ENCODE results near the gene ZCCHC9. TPM values are rescaled to one million over a fixed set of nuclear protein-coding genes. Genes with fewer than 3 reads are reported as not detected.

ZCCHC9 gene, protein sequence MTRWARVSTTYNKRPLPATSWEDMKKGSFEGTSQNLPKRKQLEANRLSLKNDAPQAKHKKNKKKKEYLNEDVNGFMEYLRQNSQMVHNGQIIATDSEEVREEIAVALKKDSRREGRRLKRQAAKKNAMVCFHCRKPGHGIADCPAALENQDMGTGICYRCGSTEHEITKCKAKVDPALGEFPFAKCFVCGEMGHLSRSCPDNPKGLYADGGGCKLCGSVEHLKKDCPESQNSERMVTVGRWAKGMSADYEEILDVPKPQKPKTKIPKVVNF
- total RNA-seq (2012; rRNA removed) (24.6 and 41.1 TPM in 2 replicates), polyA plus RNA-seq (2012; rRNA removed) (16.9 and 20.4 TPM in 2 replicates), Bru-seq, nascent RNA (percentile 87 among the genes with signal in this experiment), BruChase-seq, experiment 1, labeled RNA remaining after a 6-hour chase (percentile 84 among the genes with signal in this experiment), BruChase-seq, experiment 2, labeled RNA remaining after a 2-hour chase (percentile 84 among the genes with signal in this experiment)
- polyA plus RNA-seq (2012; cell fraction: cytosol; rRNA removed) = 2.6 and 2.9 TPM in 2 replicates
- polyA plus RNA-seq (2012; cell fraction: nucleus; rRNA removed; ENCODE audit: low replicate concordance) = 5.7 and 21.7 TPM in 2 replicates
- long read RNA-seq, full-length matches to known transcripts = 18 of 25 reads
- long read RNA-seq, partial matches to known transcripts = 2 of 25 reads
- long read RNA-seq, other reads (novel, unspliced or antisense) = 5 of 25 reads

GRCh38 chr5:81301271-81302015, at the start of gene ZCCHC9:
Gene ZCCHC9, plus strand, starts transcription at chr5:81301587. Its CDS starts 3,171 bp downstream, at chr5:81304758.
- intact Hi-C loops (cut with micrococcal nuclease) (loop anchor here (1.0 to 10.0 kb wide), 5 partner anchors 119 to 866 kb away; partner anchors contain the start of gene SSBP2), dilution Hi-C loops (cut with HindIII; ENCODE audit: low sequenced_read_pairs, unreplicated experiment) (no loop called here), in situ Hi-C loops (cut with MboI; ENCODE audit: low sequenced_read_pairs) (no loop called here)
- H3K9me1 ChIP-seq (ENCODE audit: insufficient read depth, low read length) = peaks cover 3% of the 10 kb centered on the region; the same call in 1 of the 2 replicates
- H2BK15ac ChIP-seq (ENCODE audit: low read depth, low read length) = peak within 1 kb of the TSS; percentile 85; the same call in 2 of the 3 replicates
- peak within 1 kb of the TSS; percentile 93 for H4K5ac ChIP-seq (ENCODE audit: low read depth, low read length)
- peak within 1 kb of the TSS; percentile 94 for H4K91ac ChIP-seq (ENCODE audit: insufficient read depth, low read depth, low read length)
- H3K18ac ChIP-seq (ENCODE audit: low read depth, low read length) = peak within 1 kb of the TSS; percentile 78
- H2AK9ac ChIP-seq (replicated peaks; ENCODE audit: low read depth, low read length, poor library complexity) = peak within 1 kb of the TSS; percentile 98
- H3K9ac ChIP-seq (ENCODE audit: low read depth, low read length) = peak within 1 kb of the TSS; percentile 95
- no peaks in the 10 kb centered on the region for H3K27me3 ChIP-seq (ENCODE audit: control insufficient read depth, insufficient read depth, low read length)
- peak within 1 kb of the TSS; percentile 91 for H3K27ac ChIP-seq (ENCODE audit: insufficient read depth, low read length)
- WGBS, 2 experiments (ENCODE audit: extremely low coverage in 2 of 2, insufficient read length in 1 of 2) = 0% methylated on average over 23 of the region's 54 CpGs; no CpG with 5 or more reads in 1 of the 2 experiments
- no TSS peak for BruUV-seq (replicated peaks)
- peaks cover 14 to 58% of the 10 kb centered on the region in 2 experiments for H3K79me1 ChIP-seq (ENCODE audit: low read depth in 1 of 2, low read length in 2 of 2)
- H2AK5ac ChIP-seq (ENCODE audit: low read depth, low read length) = peak within 1 kb of the TSS; percentile 82
- peak within 1 kb of the TSS; percentile 94 for H2BK120ac ChIP-seq (ENCODE audit: low read depth, low read length)
- H3K4me2 ChIP-seq (ENCODE audit: low read depth, low read length) = peak within 1 kb of the TSS; percentile 77
- peak within 1 kb of the TSS; percentile 66 to 100 for H4K8ac ChIP-seq (ENCODE audit: low read depth in 2 of 2, low read length in 2 of 2)
- no peaks in the 10 kb centered on the region for H4K20me1 ChIP-seq (ENCODE audit: insufficient read depth, low read length)
- H3K14ac ChIP-seq (replicated peaks; ENCODE audit: low read depth, low read length) = peak within 1 kb of the TSS; percentile 99
- peaks cover 4% of the 10 kb centered on the region for H3K4me1 ChIP-seq (ENCODE audit: control insufficient read depth, insufficient read depth, low read length)
- ATAC-seq (ENCODE audit: low read depth) (peak; percentile 87), DNase-seq (peak; percentile 96)
- H3K36me3 ChIP-seq (ENCODE audit: control insufficient read depth, insufficient read depth, low read length) = peaks cover 2% of the 10 kb centered on the region
- peak within 1 kb of the TSS; percentile 98 for H2BK5ac ChIP-seq (ENCODE audit: low read depth, low read length, poor library complexity, severe bottlenecking)
- POLR2A ChIA-PET (ENCODE audit: unreplicated experiment) = interaction anchor here (0.7 kb wide), 1 partner anchor 10 kb away, joined by 3 read pairs; no protein-coding TSS in a partner anchor
- H3K4me3 ChIP-seq (ENCODE audit: insufficient read depth, low read depth, low read length) = peak within 1 kb of the TSS; percentile 61
- H3K23ac ChIP-seq (ENCODE audit: low read depth, low read length) = peak within 1 kb of the TSS; percentile 99
- H2BK20ac ChIP-seq (ENCODE audit: low read depth, low read length) = peak within 1 kb of the TSS; percentile 78; the same call in 1 of the 2 replicates
- CTCF ChIA-PET = no interaction called here
- H3K56ac ChIP-seq (ENCODE audit: extremely low read depth, insufficient read depth, low read length) = peak within 1 kb of the TSS; percentile 96
- peak within 1 kb of the TSS; percentile 98 for H3K4ac ChIP-seq (ENCODE audit: low read depth, low read length)
- no peaks in the 10 kb centered on the region for H3K9me3 ChIP-seq (ENCODE audit: control insufficient read depth, insufficient read depth, low read length)
- TF ChIP-seq MXI1 (IDR thresholded peaks at IDR 0.05; ENCODE audit: borderline replicate concordance, low read depth, low read length) (0 out of 2 replicates have a peak, but pooled peaks have one; percentile 51), POLR2A (IDR thresholded peaks at IDR 0.05; ENCODE audit: low read depth, low read length) (peak; percentile 94), MAZ (IDR thresholded peaks at IDR 0.05; ENCODE audit: borderline replicate concordance, low read depth, low read length) (peak; percentile 28; the same call in 1 of the 2 replicates), MAFK (IDR thresholded peaks at IDR 0.05; ENCODE audit: low read depth, low read length) (no peak)
- TF ChIP-seq, protein P1, sequence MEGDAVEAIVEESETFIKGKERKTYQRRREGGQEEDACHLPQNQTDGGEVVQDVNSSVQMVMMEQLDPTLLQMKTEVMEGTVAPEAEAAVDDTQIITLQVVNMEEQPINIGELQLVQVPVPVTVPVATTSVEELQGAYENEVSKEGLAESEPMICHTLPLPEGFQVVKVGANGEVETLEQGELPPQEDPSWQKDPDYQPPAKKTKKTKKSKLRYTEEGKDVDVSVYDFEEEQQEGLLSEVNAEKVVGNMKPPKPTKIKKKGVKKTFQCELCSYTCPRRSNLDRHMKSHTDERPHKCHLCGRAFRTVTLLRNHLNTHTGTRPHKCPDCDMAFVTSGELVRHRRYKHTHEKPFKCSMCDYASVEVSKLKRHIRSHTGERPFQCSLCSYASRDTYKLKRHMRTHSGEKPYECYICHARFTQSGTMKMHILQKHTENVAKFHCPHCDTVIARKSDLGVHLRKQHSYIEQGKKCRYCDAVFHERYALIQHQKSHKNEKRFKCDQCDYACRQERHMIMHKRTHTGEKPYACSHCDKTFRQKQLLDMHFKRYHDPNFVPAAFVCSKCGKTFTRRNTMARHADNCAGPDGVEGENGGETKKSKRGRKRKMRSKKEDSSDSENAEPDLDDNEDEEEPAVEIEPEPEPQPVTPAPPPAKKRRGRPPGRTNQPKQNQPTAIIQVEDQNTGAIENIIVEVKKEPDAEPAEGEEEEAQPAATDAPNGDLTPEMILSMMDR (conservative IDR thresholded peaks at IDR 0.05; ENCODE audit: low read depth, low read length) = peak; percentile 35
- peak within 1 kb of the TSS; percentile 99 for H2AFZ ChIP-seq (replicated peaks; ENCODE audit: low read length, poor library complexity)

Measured in IMR-90 (cell line).